Vagina (tissue), 2 donors: ENCODE results near the gene ITPK1.

Experiments
- CTCF ChIP-seq, 3 experiments: fragments of 450-650 bp in 2 of 3; fragments of 200-600 bp in 1 of 3; sonication (generic) in 1 of 3; IDR thresholded peaks; one replicate each; pipeline ENCODE4 v1.5.1; 2017 to 2019; ENCODE audit warnings: antibody characterized with exemption in 3 of 3, mild to moderate bottlenecking in 2 of 3, moderate library complexity in 2 of 3
- POLR2A ChIP-seq, 2 donors: fragments of 450-650 bp; IDR thresholded peaks; one replicate each; pipeline ENCODE4 v1.6.1; 2017; ENCODE audit warnings: antibody characterized with exemption in 2 of 2, mild to moderate bottlenecking in 2 of 2, moderate library complexity in 2 of 2
- POLR2AphosphoS5 ChIP-seq, 2 donors: sonication (generic); formaldehyde crosslinking; IDR thresholded peaks; one replicate each; pipeline ENCODE4 v1.9.0; 2017; ENCODE audit warnings: antibody characterized with exemption in 2 of 2, mild to moderate bottlenecking in 2 of 2, low read depth in 1 of 2; ENCODE audit not compliant: insufficient read depth in 1 of 2

GRCh38 chr14:93026339-93026738 is 89.4 kb downstream of the ITPK1 start:
- TF ChIP-seq CTCF (IDR thresholded peaks at IDR 0.05), result no peak
- no peak for TF ChIP-seq POLR2A (IDR thresholded peaks at IDR 0.05)
- TF ChIP-seq POLR2AphosphoS5 (IDR thresholded peaks at IDR 0.05; ENCODE audit: insufficient read depth in 1 of 2, low read depth in 1 of 2), result no peak
